Inferior parietal cortex (tissue), 1 donor: ENCODE measurements around the gene SNX17.
A peak's percentile ranks its signal among the peaks of the same experiment; 100 is the strongest.
"Not testable (repeated sequence)": the region's sequence is repeated elsewhere in the genome, so short reads cannot be mapped to it uniquely, and the experiment has no call there.

Experiments
- DNase-seq: peaks from one replicate; pipeline ENCODE4 v3.0.0-alpha.2; 2016; ENCODE audit errors: extremely low spot score

Gene SNX17, protein sequence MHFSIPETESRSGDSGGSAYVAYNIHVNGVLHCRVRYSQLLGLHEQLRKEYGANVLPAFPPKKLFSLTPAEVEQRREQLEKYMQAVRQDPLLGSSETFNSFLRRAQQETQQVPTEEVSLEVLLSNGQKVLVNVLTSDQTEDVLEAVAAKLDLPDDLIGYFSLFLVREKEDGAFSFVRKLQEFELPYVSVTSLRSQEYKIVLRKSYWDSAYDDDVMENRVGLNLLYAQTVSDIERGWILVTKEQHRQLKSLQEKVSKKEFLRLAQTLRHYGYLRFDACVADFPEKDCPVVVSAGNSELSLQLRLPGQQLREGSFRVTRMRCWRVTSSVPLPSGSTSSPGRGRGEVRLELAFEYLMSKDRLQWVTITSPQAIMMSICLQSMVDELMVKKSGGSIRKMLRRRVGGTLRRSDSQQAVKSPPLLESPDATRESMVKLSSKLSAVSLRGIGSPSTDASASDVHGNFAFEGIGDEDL

DNA sequence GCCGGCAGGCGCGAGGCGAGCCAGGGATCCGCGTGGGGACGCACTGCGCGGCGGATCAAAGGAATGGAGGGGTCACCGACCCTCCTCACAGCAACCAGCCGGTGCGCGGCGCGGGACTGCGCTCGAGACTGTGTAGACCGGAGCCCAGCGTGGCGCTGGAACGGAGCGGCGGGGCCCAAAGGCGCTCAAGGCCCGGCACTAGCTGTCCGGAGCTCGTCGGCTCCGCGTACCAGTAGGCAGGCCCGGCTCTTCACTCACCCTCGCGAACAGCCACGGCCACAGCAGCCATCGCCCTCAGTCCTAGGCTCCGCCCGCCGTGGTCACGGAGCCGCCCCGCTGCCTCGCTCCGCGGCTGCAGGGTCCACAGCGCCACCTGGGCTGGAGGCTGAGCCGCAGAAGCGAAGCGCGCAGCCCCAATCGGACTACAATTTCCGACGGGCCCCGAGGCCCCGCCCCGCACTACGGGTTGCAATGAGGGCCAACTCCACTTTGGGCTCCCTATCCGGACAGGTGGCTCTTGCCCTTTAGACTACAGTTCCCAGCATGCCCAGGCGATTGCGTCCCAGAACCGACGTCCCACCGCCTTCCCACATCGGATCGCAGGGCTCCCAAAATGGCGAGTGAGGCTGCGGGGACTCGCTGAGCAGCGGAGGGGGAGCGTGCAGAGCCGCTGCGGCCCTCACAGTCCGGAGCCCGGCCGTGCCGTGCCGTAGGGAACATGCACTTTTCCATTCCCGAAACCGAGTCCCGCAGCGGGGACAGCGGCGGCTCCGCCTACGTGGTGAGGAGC, at the start of gene SNX17, which contains the start of gene EIF2B4:
Gene SNX17 (plus strand): TSS at position 591 of the 790 bp plus-strand sequence. CDS start 128 bp downstream, at position 719.
Gene EIF2B4 (minus strand): TSS at position 313 of the 790 bp plus-strand sequence. CDS start 24 bp downstream, at position 289.
- DNase-seq, result peak; percentile 99

DNA sequence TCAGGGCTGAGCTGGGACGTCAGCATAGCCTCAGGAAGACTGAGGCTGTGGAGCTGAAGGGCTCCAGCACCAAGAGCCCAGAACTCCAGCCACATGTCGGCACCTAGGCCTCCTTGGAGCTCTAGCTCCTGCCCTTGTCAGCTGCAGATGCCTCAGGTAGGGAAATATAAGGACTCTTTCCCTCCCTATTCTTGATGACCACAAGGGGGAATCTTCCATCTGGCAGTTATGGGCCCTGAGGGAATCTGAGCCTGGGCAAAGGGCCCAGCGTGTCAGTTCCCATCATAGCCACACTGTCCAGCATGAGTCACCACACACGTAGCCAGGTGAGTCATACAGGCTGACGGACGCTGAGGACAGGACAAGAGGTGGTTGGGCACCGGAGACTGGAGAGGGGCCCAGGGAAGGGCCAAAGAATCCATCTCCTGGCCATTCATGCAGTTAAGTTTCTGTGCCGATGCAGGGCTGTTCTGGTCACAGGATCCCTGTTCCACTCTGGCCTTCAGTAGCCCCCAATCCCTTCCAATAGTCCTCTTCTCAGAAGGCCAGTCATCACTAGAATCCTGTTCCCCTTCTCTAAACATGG, 49.4 kb upstream of the SNX17 start:
- DNase-seq, result peak; percentile 25

DNA sequence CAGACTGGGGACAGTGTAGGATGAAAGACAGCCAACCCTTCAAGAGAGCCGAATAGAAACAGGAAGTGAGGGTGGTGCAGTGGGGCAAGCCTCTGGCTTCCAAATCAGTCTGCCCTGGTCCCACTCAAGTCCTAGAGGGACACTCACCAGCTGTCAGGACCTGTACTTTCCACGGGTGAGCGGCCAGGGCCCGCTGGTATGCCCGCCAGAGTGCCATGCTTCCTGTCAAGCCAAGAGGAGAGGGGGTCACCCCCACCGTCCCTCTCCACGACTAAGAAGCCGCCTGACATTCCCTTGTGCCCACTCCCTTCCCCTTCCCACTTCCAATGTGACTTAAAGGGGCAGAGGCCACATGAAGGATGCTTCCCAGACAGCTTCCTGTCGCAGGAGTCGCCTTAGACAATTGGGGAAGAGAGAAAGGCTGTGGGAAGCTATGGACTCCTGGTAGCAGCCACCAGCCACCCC, 48.1 kb upstream of the SNX17 start:
- no peak for DNase-seq

DNA sequence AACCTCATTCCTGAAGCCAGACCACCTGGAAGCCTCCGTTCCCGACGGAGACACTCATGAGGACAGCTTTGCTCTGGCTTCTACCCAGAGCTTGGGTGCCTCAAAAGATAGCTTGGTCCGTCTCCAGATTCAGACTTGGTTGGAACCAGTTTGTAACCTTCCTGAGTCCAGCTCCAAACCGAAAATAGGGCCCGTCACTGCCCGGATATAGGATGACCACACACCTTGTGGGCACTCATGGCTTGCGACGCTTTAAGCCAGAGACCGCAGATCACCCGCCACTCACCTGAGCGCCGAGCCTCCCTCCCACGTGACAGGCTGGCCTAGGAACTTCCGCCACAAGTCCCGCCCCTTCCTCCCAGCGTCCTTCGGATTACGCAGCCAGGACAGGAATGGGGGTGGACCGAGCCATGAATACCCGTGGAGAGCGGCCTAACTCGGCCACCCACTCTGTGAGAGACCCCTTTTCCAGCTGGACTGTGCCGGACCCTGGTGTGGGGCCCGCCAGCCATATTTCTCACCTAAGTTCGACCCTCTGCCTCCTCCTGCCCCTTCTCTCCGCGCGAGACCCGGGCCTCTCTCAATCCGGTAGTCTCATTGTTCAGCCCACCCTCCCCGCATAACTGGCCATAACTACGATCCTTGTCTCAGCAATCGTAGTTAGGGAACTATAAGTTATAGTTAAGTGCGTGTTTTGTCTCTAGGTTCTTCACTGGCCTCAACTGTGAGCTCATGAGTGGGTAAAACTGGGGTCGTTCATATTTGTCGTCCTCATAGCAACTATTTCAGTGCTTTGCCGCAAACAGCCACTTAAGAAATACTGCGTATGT, 47.4 kb upstream of the SNX17 start, which contains the start of gene MPV17:
Gene MPV17 (minus strand): TSS at position 332 of the 830 bp plus-strand sequence. CDS start 580 bp downstream, outside the sequence.
- peak; percentile 95 for DNase-seq

DNA sequence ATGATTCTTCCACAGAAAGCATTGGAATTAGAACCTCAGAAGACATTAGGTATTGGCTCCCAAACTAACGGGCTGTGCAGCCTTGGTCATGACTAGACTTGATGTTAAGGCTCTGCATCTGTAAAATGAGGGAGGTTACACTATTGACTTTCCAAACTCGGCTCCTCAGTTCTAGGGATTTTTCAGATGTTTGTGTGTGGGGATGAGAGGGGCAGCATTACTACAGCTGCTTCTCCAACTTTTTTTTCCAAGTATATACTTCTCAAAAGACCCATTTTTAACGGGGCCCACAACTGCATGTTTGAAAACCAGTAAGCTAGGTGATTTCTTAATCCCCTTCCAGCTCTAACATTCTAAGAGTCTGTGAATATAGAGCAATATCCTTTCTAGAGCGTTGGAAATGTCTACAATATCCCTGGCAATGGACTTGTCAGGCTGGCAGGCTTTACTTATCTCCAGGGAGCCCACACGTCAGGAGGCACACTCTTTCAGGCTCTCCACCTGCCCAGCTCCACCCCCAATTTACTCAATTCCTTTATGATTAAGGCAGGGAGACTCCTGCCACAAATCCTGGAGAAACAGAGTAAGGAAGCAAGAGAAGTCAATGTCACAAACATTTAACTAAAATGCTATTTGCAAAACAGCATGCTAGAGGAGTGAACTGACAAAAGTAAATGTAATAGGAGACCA, 46.7 kb upstream of the SNX17 start:
- no peak for DNase-seq

DNA sequence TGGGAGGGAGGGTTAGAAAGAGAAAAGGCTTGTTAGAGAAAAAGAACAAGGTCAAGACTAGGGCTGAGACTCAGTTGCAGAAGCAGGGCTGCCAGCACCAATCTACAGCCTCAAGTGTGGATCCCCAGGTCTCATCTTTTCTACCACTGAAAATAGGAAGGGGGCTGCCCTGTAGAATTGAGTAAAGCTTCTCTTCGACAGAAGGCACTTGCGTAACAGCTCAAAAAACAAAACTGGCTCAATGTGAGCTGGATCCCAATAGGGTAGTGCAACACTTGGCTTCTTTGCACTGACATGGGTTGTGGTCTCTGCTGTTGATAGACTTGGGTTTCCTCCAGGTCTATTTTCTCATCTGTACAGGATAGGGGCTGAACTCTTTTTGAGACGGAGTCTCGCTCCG, 45.7 kb upstream of the SNX17 start:
- DNase-seq, result no peak

DNA sequence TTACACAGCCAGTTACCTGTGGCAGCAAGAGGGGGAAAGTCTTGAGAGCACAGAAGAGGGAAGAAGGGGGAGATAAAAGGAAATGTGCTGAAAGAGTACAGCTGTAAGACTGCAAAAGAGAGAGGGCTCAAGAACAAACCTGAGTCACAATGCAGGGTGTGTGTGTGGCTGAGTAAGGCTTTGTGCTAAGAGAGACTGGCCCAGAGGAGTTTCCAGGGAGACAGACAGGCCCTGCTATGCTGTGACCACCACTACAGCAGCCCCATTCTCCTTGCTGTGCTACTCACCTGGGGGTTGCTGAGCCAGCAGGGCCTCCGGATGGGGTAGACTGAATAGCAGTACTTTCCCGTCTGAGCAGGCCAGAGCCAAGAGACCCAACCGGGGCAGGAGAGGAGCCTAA, 35.1 kb upstream of the SNX17 start:
- no peak for DNase-seq

DNA sequence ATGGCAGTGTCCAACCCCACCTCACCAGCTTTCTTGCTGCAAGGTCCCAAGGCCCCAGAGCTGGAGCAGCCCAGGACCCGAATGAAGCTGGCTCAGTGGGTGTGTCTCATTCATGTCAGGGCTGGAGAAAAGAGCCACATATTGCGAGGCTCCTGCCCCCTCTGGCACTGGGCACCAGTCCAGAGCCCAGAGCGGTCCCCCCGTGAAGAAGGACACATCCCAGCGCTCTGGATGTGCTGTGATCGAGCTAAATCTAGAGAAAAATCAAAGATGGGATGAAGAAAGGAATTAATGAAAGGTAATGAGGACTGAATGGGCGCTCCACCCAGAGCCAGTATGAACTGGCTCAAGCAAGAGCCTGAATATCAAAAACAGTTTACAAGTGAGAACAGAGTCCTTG, 34.2 kb upstream of the SNX17 start:
- no peak for DNase-seq

DNA sequence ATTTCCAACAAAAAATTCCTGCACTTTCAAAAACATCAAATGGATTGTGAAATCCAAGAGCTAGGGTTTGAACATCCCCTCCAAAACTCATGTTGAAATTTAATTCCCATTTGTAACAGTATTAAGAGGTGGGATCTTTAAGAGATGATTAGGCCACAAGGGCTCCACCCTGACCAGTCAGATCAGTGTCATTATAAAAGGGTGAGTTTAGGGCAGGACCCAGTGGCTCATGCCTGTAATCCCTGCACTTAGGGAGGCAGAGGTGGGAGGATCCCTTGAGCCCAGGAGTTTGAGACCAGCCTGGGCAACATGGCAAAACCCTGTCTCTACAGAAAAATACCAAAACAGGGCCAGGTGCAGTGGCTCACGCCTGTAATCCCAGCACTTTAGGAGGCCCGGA, 22.8 kb upstream of the SNX17 start:
- no peak for DNase-seq

DNA sequence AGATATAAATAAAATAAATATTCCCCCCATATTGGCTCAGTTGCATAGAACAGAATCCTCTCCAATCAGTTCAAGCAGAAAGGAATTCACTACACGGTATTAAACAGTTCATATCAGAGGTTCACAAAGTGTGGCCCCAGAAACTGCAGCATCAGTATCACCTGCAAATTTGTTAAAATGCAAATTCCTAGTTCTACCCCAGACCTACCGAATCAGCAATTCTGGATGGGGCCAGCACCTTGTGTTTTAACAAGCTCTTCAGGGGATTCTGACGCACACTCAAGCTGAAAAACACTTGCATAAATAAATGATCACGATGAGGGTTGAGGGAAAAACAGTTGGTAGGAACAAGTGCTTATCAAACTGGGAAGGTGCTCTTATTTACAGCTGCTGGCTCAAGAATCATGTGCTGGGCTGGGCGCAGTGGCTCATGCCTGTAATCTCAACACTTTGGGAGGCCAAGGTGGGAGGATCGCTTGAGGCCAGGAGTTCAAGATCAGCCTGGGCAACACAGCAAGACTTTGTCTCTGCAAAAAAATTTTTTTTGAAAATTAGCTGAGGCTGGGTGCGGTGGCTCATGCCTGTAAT, 20.2 kb upstream of the SNX17 start:
- no peak for DNase-seq

DNA sequence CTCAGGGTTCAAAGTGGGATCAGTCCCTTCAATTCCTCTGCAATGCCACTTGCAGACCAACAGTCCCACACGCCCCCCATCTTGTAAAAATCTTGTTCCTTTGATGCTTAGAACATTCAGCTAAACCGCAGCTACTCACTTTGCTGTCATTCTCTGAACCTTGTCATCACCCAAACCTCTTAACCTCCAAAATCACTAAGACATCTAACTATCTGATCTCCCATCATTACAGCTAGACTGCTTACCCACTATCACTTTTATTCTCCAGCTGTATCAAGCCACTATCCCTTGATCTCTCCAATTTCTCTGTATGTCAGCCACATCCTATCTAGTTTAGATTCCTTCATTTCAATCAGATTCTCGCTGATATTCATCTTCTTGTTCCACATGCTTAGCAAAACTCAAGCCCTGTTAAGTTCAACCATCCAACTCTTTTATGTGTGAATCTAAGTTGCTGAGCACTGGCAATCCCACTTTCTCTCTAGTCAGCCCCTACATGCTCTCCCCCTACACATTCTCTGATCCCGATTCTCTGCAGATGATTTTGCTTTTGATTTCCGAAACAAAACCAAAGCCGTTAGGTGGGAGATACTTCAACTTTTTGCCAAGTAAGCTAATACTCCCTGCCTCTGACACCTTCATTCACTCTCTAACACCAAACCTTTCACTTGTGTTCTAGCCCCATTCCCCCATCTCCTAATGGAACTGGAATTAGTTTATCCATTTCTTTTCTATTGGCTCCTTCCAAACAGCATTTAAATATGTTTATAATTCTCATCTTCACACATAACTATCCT, 18.4 kb upstream of the SNX17 start:
- DNase-seq, result no peak

DNA sequence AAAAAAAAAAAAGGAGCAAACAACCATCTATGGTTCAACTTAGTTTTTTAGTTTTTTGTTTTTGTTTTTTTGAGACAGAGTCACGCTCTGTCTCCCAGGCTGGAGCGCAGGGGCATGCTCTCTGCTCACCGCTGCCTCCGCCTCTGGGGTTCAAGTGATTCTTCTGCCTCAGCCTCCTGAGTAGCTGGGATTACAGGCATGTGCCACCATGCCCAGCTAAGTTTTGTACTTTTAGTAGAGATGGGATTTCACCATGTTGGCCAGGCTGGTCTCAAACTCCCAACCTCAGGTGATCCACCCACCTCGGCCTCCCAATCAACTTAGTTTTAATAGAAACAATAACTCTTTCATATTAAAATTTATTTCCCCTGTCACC, 17.0 kb upstream of the SNX17 start:
- DNase-seq, result not testable (repeated sequence)

DNA sequence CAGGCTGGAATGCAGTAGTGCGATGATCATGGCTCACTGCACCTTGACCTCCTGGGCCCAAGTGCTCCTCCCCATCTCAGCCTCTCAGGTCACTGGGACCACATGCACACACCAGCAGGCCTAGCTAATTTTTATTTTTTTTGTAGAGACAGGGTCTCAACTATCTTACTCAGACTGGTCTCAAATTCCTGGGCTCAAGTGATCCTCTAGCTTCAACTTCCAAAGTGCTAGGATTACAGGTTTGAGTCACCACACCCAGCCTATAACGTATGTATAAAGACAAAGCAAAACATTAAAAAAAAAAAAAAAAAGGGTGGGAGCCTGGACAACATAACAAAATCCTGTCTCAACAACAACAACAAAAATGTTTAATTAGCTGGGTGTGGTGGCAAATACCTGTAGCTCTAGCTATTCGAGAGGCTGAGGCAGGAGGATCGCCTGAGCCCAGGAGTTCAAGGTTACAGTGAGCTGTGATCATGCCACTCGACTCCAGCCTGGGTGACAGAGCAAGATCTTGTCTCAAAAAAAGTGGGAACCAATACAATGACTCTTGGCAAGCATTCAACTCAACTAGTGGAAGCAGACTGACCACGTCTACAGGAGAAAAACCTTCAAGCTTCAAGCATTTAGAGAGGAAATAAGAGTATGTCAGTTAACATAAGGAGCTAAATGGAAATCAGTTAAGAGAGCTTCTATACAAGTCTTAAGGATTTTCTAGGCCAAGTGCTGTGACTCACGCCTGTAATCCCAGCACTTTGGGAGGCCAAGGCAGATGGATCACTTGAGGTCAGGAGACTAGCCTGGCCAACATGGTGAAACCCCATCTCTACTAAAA, 16.4 kb upstream of the SNX17 start:
- DNase-seq, result no peak

DNA sequence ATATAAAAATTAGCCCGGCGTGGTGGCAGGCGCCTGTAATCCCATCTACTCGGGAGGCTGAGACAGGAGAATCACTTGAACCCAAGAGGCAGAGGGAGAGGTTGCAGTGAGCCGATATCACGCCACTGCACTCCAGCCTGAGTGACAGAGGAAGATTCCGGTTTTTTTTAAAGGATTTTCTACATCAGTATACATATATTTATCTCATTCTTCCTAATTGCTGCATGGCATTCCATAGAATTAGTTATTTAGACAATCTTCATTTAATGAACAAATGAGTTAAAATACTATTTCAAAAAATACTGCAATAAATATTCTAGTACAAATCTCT, 15.9 kb upstream of the SNX17 start:
- DNase-seq, result no peak

DNA sequence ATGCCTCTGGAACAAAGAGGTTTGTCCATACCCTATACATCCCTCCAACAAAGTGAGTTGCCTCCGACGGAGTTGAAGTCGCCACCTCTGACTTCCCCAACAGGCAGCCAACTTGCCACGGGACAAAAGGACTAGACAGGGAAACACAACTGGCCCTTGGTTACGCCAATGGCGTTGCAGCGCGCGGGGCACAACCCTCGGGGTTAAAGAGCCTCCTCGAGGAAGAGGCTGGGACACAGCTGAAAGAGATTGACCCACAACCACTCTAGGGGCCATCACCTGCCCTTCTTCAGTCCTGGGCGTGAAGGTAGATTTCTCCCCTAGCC, 14.4 kb upstream of the SNX17 start:
- DNase-seq, result peak; percentile 15

DNA sequence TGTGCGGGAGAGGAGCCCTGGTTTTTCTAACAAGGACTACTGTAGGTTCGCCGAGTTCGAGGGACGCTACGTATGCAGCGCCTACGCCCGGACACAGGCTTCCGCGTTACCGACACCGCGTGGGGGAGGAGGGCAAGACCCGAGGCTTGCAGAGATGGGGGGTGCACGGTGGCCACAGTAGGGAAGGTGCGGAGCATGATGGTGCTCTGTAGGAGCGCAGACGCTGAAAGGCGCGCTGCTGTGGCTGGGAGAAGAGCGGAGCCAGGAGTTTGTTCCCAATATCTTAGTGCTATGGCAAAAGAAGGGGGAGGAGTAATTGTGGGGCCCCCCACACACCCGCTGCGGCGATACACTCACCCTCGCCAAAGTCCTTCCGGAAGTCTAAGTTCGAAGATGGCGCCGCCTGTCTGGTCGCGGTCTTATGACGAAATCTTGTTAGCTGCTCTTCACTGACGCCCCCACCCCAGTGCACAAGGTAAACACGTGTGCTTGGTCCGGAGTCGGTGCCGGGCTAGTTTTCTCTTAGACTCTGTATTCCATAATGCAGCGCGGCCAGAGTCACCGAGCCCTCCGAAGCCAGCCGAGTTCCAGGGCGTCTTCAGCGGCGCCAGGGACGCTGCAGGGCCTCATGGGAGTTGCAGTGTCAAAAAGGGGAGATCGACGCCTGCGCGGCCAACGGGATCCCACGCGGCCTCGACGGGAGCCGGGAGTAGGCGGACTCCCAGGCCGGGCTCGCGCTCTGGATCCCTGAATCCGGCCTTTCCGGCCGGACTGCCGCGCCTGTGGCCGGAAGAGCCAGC, 13.8 kb upstream of the SNX17 start, which contains the start of gene GTF3C2:
Gene GTF3C2 (minus strand): TSS at position 383 of the 800 bp plus-strand sequence. CDS start 13,210 bp downstream, outside the sequence.
- peak; percentile 99 for DNase-seq

DNA sequence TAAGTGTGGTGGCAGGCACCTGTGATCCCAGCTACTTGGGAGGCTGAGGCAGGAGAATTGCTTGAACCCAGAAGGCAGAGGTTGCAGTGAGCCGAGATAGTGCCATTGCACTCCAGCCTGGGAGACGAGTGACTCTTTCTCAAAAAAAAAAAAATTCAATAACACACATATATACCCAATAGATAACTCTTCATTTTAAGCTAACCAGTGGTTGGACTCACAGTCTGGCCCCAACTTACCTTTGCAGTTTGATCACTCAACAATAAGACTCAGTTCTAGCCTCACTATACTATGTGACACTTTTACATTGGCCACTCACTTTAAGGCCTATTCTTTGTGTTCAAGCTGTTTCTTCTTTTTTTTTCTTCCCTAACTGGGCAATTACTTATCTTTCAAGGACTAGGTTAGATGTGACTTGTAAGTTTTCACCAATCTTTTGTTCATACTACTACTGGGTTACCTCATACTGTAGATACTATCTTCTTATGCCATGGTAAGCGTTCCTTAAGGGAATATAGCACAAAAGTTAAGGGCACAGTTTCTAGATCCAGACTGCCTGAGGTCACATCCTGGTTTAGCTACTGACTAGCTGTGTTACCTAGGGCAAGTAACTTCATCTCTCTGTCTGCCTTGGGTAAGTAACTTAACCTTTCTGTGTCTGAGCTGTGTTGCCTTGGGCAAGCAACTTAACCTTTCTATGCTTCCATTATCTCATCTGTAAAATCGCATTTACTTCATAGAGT, 7.6 kb upstream of the SNX17 start:
- DNase-seq, result no peak
